Retina (tissue), 1 donor: Measurements from ENCODE around the gene SCN1A.

Source experiments
- DNase-seq: peaks from one replicate; pipeline ENCODE4 v3.0.0-alpha.2; 2016

Gene SCN1A

GRCh38 chr2:165961818-165962217 lies 166.0 kb downstream of the SCN1A start:
- no peak for DNase-seq

- no peak for DNase-seq
Measured at GRCh38 chr2:165959371-165959770, 168.4 kb downstream of the SCN1A start.

GRCh38 chr2:165958313-165958960 lies 169.4 kb downstream of the SCN1A start:
- no peak for DNase-seq

- DNase-seq = no peak
Measured at GRCh38 chr2:165957030-165957675, 170.7 kb downstream of the SCN1A start.

GRCh38 chr2:165953655-165954606 lies 173.9 kb downstream of the SCN1A start, which contains the start of gene TTC21B:
Gene TTC21B (minus strand): TSS chr2:165953776. CDS start chr2:165953705, 71 bp downstream.
- peak; percentile 97 for DNase-seq

- no peak for DNase-seq
Measured at GRCh38 chr2:165953306-165953654, 174.5 kb downstream of the SCN1A start.

- no peak for DNase-seq
Measured at GRCh38 chr2:165952741-165953211, 175.0 kb downstream of the SCN1A start.

- no peak for DNase-seq
Measured at GRCh38 chr2:165952085-165952484, 175.7 kb downstream of the SCN1A start.

- DNase-seq = no peak
Measured at GRCh38 chr2:165950438-165950837, 177.4 kb downstream of the SCN1A start.

GRCh38 chr2:165941827-165942226 lies 186.0 kb downstream of the SCN1A start:
- DNase-seq = no peak

- DNase-seq = no peak
Measured at GRCh38 chr2:165938237-165938636, 189.6 kb downstream of the SCN1A start.
